ENCODE data around the gene HSPA1A. TPM values are rescaled to one million over a fixed set of nuclear protein-coding genes. Genes with fewer than 3 reads are reported as not detected.
A peak's percentile ranks its signal among the peaks of the same experiment; 100 is the strongest.
"Not testable (repeated sequence)": the region's sequence is repeated elsewhere in the genome, so short reads cannot be mapped to it uniquely, and the experiment has no call there.

HSPA1A gene
- total RNA-seq, 1 donor from 2014 or later, result 230 TPM

GRCh38 chr6:31819871-31820299 lies 4.5 kb downstream of the HSPA1A start:
- Histone ChIP-seq H3K4me3 (peak overlapping the region; percentile 69), H3K27ac (peak overlapping the region; percentile 72), H3K4me1 (peaks cover 54% of the 10 kb centered on the region), H3K9me3 (no peaks in the 10 kb centered on the region), H3K27me3 (ENCODE audit: low read depth) (no peaks in the 10 kb centered on the region), H3K36me3 (no peaks in the 10 kb centered on the region)
- no peak for TF ChIP-seq CTCF (IDR thresholded peaks at IDR 0.05)
- ATAC-seq (no peak), DNase-seq (no peak)
- intact Hi-C loops (cut with DNase I), result no loop called here

- ATAC-seq; H3K9me3 ChIP-seq; H3K36me3 ChIP-seq; H3K4me3 ChIP-seq; intact Hi-C loops (cut with DNase I); H3K27me3 ChIP-seq (ENCODE audit: low read depth): not testable (repeated sequence)
- Histone ChIP-seq H3K27ac (peak overlapping the region; percentile 72), H3K4me1 (peaks cover 57% of the 10 kb centered on the region)
- peak; percentile 23 for DNase-seq
These were observed 5.1 kb downstream of the HSPA1A start for GRCh38 chr6:31820399-31820798.

- peak overlapping the region; percentile 97 for H3K27ac ChIP-seq
- intact Hi-C loops (cut with DNase I), result no loop called here
- no peaks in the 10 kb centered on the region for H3K27me3 ChIP-seq (ENCODE audit: low read depth)
- ATAC-seq (peak; percentile 70 to 76), DNase-seq (peak; percentile 86)
- TF ChIP-seq CTCF (IDR thresholded peaks at IDR 0.05), result no peak
- no peaks in the 10 kb centered on the region for H3K36me3 ChIP-seq
- peaks cover 68% of the 10 kb centered on the region for H3K4me1 ChIP-seq
- peak overlapping the region; percentile 69 for H3K4me3 ChIP-seq
- no peaks in the 10 kb centered on the region for H3K9me3 ChIP-seq
These were observed 6.1 kb downstream of the HSPA1A start for GRCh38 chr6:31821301-31822035.

GRCh38 chr6:31822036-31822821 lies 6.9 kb downstream of the HSPA1A start:
- Histone ChIP-seq H3K4me3 (peak overlapping the region; percentile 69), H3K27ac (peak overlapping the region; percentile 97), H3K27me3 (ENCODE audit: low read depth) (no peaks in the 10 kb centered on the region), H3K9me3 (no peaks in the 10 kb centered on the region), H3K4me1 (peaks cover 73% of the 10 kb centered on the region), H3K36me3 (no peaks in the 10 kb centered on the region)
- intact Hi-C loops (cut with DNase I), result no loop called here
- ATAC-seq (peak; percentile 80 to 82), DNase-seq (peak; percentile 86)
- TF ChIP-seq CTCF (IDR thresholded peaks at IDR 0.05), result no peak

- peaks cover 73% of the 10 kb centered on the region for H3K4me1 ChIP-seq
- ATAC-seq; H3K27me3 ChIP-seq (ENCODE audit: low read depth); H3K9me3 ChIP-seq; DNase-seq; intact Hi-C loops (cut with DNase I); H3K36me3 ChIP-seq: not testable (repeated sequence)
- peak overlapping the region; percentile 69 for H3K4me3 ChIP-seq
- peak overlapping the region; percentile 97 for H3K27ac ChIP-seq
These were observed 8.4 kb downstream of the HSPA1A start for GRCh38 chr6:31823592-31824196.

- no peak overlapping the region for H3K4me3 ChIP-seq
- intact Hi-C loops (cut with DNase I), result no loop called here
- H3K27ac ChIP-seq, result peak overlapping the region; percentile 92
- TF ChIP-seq CTCF (IDR thresholded peaks at IDR 0.05), result no peak
- peaks cover 56% of the 10 kb centered on the region for H3K4me1 ChIP-seq
- H3K9me3 ChIP-seq, result no peaks in the 10 kb centered on the region
- DNase-seq (no peak), ATAC-seq (no peak)
- no peaks in the 10 kb centered on the region for H3K36me3 ChIP-seq
- no peaks in the 10 kb centered on the region for H3K27me3 ChIP-seq (ENCODE audit: low read depth)
These were observed 10.2 kb downstream of the HSPA1A start for GRCh38 chr6:31825553-31825952.
